ENCODE data around the gene CCNJL.
"Not testable (repeated sequence)": the region's sequence is repeated elsewhere in the genome, so short reads cannot be mapped to it uniquely, and the experiment has no call there.

Gene CCNJL

GRCh38 chr5:160260006-160260775 lies 52.2 kb downstream of the CCNJL start:
- DNase-seq = no peak

DNA sequence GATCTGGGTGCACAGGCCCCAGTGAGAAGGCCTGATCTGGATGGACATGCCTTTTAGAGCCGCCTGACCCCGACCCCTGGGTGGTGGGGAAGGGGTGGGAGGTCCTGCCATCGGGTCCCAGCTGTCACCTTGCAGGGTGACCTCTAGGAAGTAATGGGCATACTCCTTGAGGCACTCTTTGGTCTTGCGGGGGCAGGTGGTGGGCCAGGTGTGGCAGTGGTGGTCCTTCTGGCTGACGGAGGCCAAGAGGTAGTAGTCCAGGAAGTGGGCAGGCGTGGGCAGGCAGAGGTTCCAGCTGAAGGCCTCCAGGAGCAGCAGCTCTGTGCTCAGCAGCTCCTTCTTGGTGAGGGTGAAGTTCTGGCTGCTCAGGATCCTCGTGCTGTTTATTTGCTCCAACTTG lies 53.0 kb downstream of the CCNJL start:
- no peak for DNase-seq

DNA sequence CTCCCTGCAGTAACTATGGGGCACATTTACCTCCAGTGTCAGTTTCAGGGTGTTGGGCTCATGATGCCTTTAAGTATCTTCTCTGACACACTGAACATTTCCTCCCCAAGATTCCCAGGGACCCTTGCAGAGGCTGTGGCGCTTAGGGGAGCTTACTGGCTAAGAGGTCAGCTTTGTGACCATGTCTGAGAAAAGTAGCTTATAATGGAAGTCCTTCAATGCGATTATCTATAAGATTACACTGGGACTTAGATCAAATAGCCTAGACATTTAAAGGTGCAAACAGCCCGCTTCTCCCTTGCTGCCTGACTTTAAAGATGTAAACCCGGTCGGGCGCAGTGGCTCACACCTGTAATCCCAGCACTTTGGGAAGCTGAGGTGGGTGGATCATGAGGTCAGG lies 57.7 kb downstream of the CCNJL start:
- no peak for DNase-seq

GRCh38 chr5:160253441-160253840 lies 58.9 kb downstream of the CCNJL start:
- DNase-seq = no peak

DNA sequence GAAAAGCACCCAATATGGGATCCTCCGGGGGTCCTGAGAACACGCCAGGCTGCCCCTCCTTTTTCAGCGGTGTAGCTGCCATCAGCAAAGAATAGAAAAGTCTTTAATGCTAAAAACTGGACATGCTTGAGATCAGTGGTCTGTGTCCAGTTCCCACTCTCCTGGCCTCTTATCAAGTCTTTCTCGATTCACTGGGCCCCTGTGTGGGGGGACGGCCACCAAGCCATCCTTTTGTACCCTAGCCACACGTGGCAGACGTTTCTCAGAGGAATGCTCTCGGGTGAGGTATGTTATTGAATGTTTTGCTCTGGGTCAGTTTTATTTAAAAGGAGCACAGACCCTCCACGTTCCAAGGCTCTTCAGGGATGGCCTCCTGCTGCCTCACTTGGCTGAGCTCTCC lies 59.4 kb downstream of the CCNJL start:
- DNase-seq = no peak

DNA sequence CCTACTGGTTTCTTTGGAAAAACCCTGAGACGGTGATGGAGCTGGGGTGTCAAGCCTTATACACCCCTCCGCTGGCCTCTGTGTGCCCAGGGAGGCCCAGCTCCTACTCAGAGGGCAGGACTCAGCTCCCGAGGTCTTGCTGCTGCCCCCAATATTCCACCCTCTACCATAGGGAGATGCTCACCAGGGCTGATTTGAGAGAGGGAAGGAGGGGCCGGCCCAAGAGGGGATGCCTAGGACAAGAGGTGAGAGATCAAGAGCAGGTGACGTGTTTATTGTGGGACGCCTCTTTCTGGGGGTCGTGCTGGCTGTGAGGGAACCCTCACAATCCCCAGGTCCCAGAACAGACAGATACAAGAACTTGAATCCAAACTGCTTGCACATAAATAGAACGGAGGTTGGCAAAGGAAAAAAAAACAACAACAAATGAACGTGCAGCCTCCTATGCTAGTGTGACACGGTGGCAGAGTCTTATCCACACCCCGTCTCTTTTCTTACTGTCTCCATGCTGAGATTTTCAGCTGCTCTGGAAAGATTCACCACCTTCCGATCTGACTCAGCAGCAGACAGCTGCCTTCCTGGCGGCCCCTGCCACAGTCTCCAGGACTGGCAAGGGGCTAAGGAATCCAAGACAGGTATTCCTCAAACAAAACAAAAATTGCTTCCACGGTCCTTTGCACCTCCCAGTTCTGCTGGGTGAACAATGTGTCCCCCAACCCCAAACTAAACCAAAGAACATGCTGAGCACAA lies 60.8 kb downstream of the CCNJL start:
- DNase-seq = no peak

DNA sequence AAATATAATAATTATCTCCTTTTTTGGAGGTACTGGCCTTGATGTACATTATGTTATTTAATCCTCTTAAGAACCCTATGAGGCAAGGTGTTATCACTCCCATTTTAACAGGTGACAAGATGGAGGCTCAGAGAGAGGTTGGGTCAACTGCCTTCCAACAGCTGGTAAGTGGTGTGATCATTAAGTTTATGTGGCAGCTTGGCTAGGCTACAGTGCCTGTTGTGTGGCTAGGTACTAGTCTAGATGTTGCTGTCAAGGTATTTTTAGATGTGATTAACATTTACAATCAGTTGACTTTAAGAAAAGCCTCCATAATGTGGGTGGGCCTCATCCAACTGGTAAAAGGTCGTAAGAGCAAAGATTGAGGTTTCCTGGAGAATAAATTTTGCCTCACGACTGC lies 61.5 kb downstream of the CCNJL start:
- no peak for DNase-seq

GRCh38 chr5:160250226-160250625 lies 62.1 kb downstream of the CCNJL start:
- no peak for DNase-seq

- not testable (repeated sequence) for DNase-seq
These were observed 62.8 kb downstream of the CCNJL start for GRCh38 chr5:160249570-160249969.

DNA sequence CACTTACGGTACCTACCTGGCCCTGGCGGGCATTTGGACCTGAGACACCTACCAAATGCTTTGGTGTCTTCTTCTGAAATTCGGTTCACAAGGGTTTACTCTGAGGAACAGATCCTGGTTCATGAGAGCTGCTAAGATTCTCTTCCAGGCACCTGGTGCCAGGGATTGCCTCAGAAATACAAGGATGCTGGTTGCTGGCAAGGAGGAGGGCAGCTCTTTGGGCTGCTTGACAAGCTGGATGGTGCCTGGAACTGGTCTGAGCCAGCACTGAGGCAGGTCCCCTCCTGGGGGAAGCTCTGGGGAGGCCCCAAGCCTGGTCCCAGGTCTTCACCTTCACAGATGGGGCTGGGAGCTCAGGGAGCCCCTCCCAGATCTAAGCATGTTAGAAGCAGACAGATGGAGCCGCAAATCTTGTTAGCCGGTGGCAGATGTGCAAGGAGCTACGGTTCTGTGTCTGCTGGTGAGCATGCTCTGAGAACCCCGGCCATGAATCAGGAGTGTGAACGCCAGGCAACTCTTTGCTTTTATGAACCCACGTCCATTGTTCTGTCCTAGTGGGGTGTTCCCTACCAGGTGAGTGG lies 66.8 kb downstream of the CCNJL start:
- no peak for DNase-seq

GRCh38 chr5:160242145-160242544 lies 70.2 kb downstream of the CCNJL start:
- no peak for DNase-seq

DNA sequence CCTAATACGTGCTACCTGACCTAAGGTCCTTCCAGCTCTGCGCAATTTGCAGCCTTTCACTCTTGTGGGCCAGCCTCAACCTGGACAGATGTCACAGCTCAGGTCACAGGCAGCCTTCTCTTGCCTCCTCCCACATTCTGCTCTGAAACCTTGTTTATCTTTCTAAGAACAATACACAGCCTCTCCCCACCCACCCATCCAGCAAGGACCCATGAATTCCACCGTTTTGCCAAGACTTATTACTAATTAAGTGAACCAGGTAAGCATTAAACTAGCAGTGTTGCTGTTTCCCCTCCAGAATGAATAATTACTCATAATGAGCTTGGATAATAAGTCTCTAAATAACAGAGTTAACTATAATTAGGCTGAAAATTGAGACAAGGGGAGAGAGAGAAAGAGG lies 72.0 kb downstream of the CCNJL start:
- DNase-seq = no peak

- no peak for DNase-seq
These were observed 74.7 kb downstream of the CCNJL start for GRCh38 chr5:160237571-160238093.

DNA sequence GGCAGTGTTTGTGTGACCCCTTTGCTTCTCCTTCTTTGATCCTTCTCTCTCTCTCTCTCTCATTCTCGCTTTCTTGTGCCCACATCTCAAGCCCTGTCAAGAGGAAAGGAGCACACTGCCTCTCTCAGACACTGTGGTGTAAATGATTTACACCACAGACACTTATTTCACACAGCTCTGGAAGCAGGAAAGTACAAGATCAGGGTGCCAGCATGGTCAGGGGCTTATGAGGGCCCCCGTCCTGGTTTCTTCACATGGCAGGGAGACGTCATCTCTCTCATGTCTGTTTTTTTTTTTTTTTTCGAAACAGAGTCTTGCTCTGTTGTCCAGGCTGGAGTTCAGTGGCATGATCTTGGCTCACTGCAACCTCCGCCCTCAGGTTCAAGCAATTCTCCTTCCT lies 76.6 kb downstream of the CCNJL start:
- no peak for DNase-seq

- DNase-seq = no peak
These were observed 79.1 kb downstream of the CCNJL start for GRCh38 chr5:160233215-160233614.

- DNase-seq = no peak
These were observed 80.5 kb downstream of the CCNJL start for GRCh38 chr5:160231783-160232342.

DNA sequence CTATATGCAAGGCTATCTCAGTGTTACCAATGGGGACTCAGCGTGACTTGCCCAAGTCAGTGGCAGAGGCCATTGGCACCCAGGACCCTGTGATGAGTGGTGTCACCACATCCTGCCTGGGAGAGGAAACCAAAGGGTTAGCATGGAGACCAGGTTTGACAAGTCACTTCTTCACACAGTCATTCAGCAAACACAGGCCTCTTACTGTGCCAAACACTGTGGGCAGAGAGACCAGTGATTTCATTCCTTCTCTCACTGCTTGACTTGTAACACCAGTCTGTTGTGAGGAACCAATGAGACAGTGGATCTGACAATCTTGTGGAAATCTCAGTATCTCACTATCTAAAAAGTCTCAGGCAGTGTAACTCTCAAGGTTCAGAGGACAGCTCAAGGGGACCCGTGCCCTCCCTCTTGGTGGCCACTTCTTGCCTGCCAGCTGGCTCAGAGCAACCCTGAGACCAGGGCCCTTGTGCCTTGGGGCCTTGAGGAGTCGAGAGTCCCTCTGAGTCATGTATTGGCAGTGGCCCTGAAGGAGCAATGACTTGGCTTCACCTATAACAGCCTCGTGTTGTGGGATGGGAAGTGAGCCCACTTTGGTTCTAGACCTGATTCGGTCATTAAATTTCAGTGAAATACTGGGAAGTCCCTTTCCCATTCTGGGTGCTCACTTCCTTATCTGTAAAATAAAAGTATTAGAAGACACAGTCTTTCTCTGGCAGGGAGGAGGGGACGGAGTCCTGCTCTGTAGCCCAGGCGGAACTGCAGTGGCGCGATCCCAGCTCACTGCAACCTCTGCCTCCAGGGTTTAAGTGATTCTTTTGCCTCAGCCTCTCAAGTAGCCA lies 81.5 kb downstream of the CCNJL start:
- no peak for DNase-seq

- no peak for DNase-seq
These were observed 83.1 kb downstream of the CCNJL start, which contains the start of gene FABP6 for GRCh38 chr5:160229190-160229742. Gene FABP6, plus strand, starts transcription at chr5:160229506. Its CDS starts 52 bp downstream, at chr5:160229558.

DNA sequence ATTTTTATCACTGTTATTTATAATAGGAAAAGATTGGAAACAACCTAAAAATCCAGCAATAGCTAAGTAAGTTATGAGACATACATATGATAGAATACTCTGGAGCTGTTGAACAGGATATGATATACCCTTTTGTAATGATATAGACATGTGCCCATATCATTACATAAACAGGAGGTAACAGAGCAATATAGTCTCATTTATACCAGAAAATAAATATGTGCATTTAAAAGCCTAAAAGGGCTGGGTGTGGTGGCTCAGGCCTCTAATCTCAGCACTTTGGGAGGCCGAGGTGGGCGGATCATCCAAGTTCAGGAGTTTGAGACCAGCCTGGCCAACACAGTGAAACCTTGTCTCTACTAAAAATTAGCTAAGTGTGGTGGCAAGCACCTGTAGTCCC lies 85.4 kb downstream of the CCNJL start:
- no peak for DNase-seq

- DNase-seq = no peak
These were observed 91.3 kb downstream of the CCNJL start for GRCh38 chr5:160221082-160221481.

- DNase-seq = no peak
These were observed 93.0 kb downstream of the CCNJL start for GRCh38 chr5:160219356-160219755.

DNA sequence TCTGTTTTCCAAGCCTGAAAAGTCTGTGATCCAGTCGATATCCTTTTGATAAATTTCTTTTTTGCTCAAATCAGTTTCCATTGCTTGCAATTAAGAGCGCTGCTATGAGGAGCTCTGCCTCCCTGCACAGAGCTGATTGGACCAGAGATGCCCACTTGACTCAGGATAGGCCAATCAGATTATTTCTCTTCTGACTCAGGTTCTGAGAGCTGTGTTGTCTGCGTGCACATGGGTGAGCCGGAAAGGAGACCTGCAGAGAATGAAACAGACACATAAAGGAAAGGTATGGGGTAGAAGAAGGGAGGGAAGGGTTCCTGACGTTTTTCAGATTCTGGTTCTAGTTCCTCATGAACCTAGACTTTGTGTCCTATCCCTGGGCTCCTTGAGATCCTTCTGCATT lies 98.8 kb downstream of the CCNJL start:
- no peak for DNase-seq
